Keratinocyte (primary cell): ENCODE results near the gene MS4A18. TPM values are rescaled to one million over a fixed set of nuclear protein-coding genes. Genes with fewer than 3 reads are reported as not detected.

Experiments used
- DNase-seq: peaks from one replicate; pipeline ENCODE4 v3.0.0-alpha.2; 2011; ENCODE audit warnings: low read depth, missing footprints, low spot score
- FAIRE-seq: peaks from 2 replicates; lab custom pipeline; 2011; peaks lifted over from hg19 to GRCh38; lab: Jason Lieb, UNC
- H2AFZ ChIP-seq: 2 replicates; pipeline ENCODE4 v1.6.0; 2012; ENCODE audit warnings: low read length, control low read depth, inconsistent platforms; ENCODE audit not compliant: control insufficient read depth
- H3K27ac ChIP-seq: 2 replicates; pipeline ENCODE4 v1.5.1; 2011; ENCODE audit warnings: low read length; ENCODE audit not compliant: control insufficient read depth, insufficient read depth
- H3K27me3 ChIP-seq: 3 replicates; pipeline ENCODE4 v1.6.0; 2011; ENCODE audit warnings: low read length; ENCODE audit not compliant: control insufficient read depth, insufficient read depth; ENCODE audit errors: extremely low read depth
- H3K36me3 ChIP-seq, 2 experiments: 2 replicates in 1 of 2; 3 replicates in 1 of 2; pipeline ENCODE4 v1.5.1; 2011; ENCODE audit warnings: low read length in 2 of 2, mild to moderate bottlenecking in 1 of 2; ENCODE audit not compliant: control insufficient read depth in 2 of 2, insufficient read depth in 2 of 2; ENCODE audit errors: extremely low read depth in 1 of 2
- H3K4me1 ChIP-seq: 3 replicates; pipeline ENCODE4 v1.5.1; 2011; ENCODE audit warnings: low read length; ENCODE audit not compliant: control insufficient read depth, insufficient read depth; ENCODE audit errors: extremely low read depth
- H3K4me2 ChIP-seq: 3 replicates; pipeline ENCODE4 v1.6.0; 2011; ENCODE audit warnings: low read depth, low read length; ENCODE audit not compliant: control insufficient read depth, insufficient read depth; ENCODE audit errors: extremely low read depth
- H3K4me3 ChIP-seq, 3 experiments: fragments of 200-600 bp in 1 of 3; sonication (generic) in 1 of 3; 2 replicates in 2 of 3; 3 replicates in 1 of 3; pipeline ENCODE4 v1.5.1; 2011 to 2016; ENCODE audit warnings: low read length in 3 of 3, mild to moderate bottlenecking in 3 of 3, control low read depth in 2 of 3, inconsistent platforms in 1 of 3, low read depth in 1 of 3, mixed read lengths in 1 of 3, mixed run types in 1 of 3, moderate library complexity in 1 of 3; ENCODE audit not compliant: control insufficient read depth in 2 of 3, insufficient read depth in 2 of 3; ENCODE audit errors: extremely low read depth in 1 of 3
- H3K79me2 ChIP-seq: 2 replicates; pipeline ENCODE4 v1.6.0; 2012; ENCODE audit warnings: low read length; ENCODE audit not compliant: control insufficient read depth, insufficient read depth
- H3K9ac ChIP-seq: 3 replicates; pipeline ENCODE4 v1.6.0; 2011; ENCODE audit warnings: low read length; ENCODE audit not compliant: control insufficient read depth, insufficient read depth; ENCODE audit errors: extremely low read depth
- H3K9me1 ChIP-seq: 3 replicates; pipeline ENCODE4 v1.6.0; 2011; ENCODE audit warnings: low read length; ENCODE audit not compliant: control insufficient read depth, insufficient read depth; ENCODE audit errors: extremely low read depth
- H3K9me3 ChIP-seq: 2 replicates; pipeline ENCODE4 v1.5.1; 2012; ENCODE audit warnings: low read depth, low read length; ENCODE audit not compliant: control insufficient read depth
- H4K20me1 ChIP-seq: 3 replicates; pipeline ENCODE4 v1.6.0; 2011; ENCODE audit warnings: low read length; ENCODE audit not compliant: control insufficient read depth, insufficient read depth; ENCODE audit errors: extremely low read depth
- EZH2 ChIP-seq: IDR thresholded peaks from one replicate; pipeline ENCODE4 v1.6.1; 2012; ENCODE audit warnings: inconsistent platforms, mild to moderate bottlenecking, low read length, moderate library complexity
- dilution Hi-C: fragments of 300-500 bp; cut with MboI; formaldehyde crosslinking; loops from one replicate; pipeline ENCODE4 v1.7.0; 2020; ENCODE audit warnings: low sequenced_read_pairs; ENCODE audit not compliant: extremely low pct_ligation_motif_present
- polyA plus RNA-seq, 5 experiments: library from polyadenylated mRNA; depleted of rRNA in 3 of 5; stranded (reverse) in 3 of 5; stranded (forward) in 1 of 5; unstranded in 1 of 5; fragments of >200 nt; gene quantifications; 1 replicate in 1 of 5; 2 replicates in 3 of 5; 3 replicates in 1 of 5; pipeline versions ENCODE4 v1.2.1 to v1.2.3, GENCODE V29; 2011 to 2012; ENCODE audit warnings: missing spikeins in 2 of 5, low read depth in 1 of 5, low replicate concordance in 1 of 5
- TF ChIP-seq, protein P1 (sequence below), 3 experiments: IDR thresholded peaks in 1 of 3; conservative IDR thresholded peaks in 1 of 3; optimal IDR thresholded peaks in 1 of 3; 2 replicates in 2 of 3; 3 replicates in 1 of 3; pipeline versions ENCODE3 to v1.5.1; 2011; ENCODE audit warnings: low read length in 3 of 3, mild to moderate bottlenecking in 3 of 3, moderate library complexity in 2 of 3, control low read depth in 1 of 3, inconsistent platforms in 1 of 3; ENCODE audit not compliant: insufficient read depth in 2 of 3; ENCODE audit errors: extremely low read depth in 1 of 3

The MS4A18 gene
- polyA plus RNA-seq, 1 donor (not counting 4 experiments of a cell fraction or from before 2014, with no cell fraction given): not detected

DNA sequence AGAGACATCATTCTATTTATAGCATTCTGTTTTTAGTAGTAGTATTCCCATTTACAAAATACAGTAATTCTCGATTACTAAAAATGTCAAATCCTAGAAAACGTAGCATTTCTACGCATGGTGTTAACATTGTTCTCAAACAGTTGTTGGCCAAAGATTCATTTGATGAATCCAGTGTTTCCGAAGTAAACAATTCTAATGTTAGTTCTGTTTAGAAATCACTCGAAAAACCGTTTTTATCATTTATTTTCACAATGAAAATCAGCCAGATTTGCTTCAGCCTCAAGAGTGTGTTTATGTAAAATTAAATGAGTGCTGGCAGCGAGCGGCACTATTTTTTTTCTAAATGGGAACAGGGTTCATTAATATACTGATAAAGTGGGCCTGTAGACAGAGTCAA lies 7.1 kb downstream of the MS4A18 start:
- Histone ChIP-seq H4K20me1 (no peaks in the 10 kb centered on the region), H3K79me2 (no peaks in the 10 kb centered on the region), H3K4me1 (no peaks in the 10 kb centered on the region), H2AFZ (no peak overlapping the region), H3K4me3 (no peak overlapping the region), H3K4me2 (no peak overlapping the region), H3K27ac (no peak overlapping the region), H3K9ac (no peak overlapping the region), H3K9me1 (no peaks in the 10 kb centered on the region), H3K27me3 (no peaks in the 10 kb centered on the region), H3K9me3 (no peaks in the 10 kb centered on the region), H3K36me3 (no peaks in the 10 kb centered on the region)
- no peak for FAIRE-seq
- dilution Hi-C loops: no loop called here
- TF ChIP-seq, protein P1, sequence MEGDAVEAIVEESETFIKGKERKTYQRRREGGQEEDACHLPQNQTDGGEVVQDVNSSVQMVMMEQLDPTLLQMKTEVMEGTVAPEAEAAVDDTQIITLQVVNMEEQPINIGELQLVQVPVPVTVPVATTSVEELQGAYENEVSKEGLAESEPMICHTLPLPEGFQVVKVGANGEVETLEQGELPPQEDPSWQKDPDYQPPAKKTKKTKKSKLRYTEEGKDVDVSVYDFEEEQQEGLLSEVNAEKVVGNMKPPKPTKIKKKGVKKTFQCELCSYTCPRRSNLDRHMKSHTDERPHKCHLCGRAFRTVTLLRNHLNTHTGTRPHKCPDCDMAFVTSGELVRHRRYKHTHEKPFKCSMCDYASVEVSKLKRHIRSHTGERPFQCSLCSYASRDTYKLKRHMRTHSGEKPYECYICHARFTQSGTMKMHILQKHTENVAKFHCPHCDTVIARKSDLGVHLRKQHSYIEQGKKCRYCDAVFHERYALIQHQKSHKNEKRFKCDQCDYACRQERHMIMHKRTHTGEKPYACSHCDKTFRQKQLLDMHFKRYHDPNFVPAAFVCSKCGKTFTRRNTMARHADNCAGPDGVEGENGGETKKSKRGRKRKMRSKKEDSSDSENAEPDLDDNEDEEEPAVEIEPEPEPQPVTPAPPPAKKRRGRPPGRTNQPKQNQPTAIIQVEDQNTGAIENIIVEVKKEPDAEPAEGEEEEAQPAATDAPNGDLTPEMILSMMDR (optimal IDR thresholded peaks at IDR 0.05 in 1 of 3, IDR thresholded peaks at IDR 0.05 in 1 of 3, conservative IDR thresholded peaks at IDR 0.05 in 1 of 3; ENCODE audit: extremely low read depth in 1 of 3, insufficient read depth in 2 of 3, low read length in 3 of 3): no peak
- no peak for TF ChIP-seq EZH2
- DNase-seq: no peak

DNA sequence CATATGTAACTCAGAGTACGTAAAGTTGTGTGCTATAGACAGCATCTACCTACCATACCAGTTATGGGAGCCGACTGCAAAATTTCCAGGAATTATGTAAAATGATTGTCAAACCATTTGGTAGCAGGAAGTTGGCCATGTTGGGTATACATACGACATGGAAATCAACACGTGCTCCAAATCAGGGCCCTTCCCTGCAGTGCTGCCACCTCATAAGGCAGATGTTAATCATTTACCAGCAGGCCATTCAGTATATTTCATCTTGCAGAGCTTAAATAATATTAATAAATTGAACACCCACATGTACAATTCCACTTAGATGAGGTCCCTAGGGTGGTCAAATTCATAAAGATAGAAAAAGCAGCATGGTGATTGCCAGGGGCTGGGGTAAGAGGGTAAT lies 9.8 kb downstream of the MS4A18 start:
- TF ChIP-seq, protein P1 (optimal IDR thresholded peaks at IDR 0.05 in 1 of 3, IDR thresholded peaks at IDR 0.05 in 1 of 3, conservative IDR thresholded peaks at IDR 0.05 in 1 of 3; ENCODE audit: extremely low read depth in 1 of 3, insufficient read depth in 2 of 3, low read length in 3 of 3): no peak
- no peak overlapping the region for H3K4me2 ChIP-seq
- H3K79me2 ChIP-seq: no peaks in the 10 kb centered on the region
- H3K4me3 ChIP-seq: no peak overlapping the region
- no peaks in the 10 kb centered on the region for H3K9me3 ChIP-seq
- H3K36me3 ChIP-seq: no peaks in the 10 kb centered on the region
- H3K9me1 ChIP-seq: no peaks in the 10 kb centered on the region
- no peaks in the 10 kb centered on the region for H3K4me1 ChIP-seq
- no peak for FAIRE-seq
- no peak overlapping the region for H3K27ac ChIP-seq
- dilution Hi-C loops: no loop called here
- H2AFZ ChIP-seq: no peak overlapping the region
- H4K20me1 ChIP-seq: no peaks in the 10 kb centered on the region
- no peaks in the 10 kb centered on the region for H3K27me3 ChIP-seq
- DNase-seq: no peak
- H3K9ac ChIP-seq: no peak overlapping the region
